ENCODE results near the gene SORL1.

DNA sequence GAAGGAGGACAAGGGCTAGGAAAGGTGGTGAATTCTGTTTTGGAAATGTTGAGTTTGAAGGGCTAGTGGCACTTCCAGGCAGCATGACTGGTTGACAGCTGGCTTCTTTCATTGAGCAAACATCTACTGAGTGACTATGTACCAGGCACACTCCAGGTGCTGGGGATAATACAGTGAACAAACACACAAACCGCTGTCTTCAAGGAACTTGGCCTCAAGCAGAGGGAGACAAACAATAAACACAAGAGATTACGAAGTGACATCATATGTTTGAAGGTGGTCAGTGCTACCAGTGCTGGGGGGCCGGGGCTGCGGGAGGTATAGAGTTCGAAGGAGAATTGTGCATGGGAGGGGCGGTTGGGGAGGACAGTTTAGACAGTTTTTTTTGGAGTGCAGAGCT is 197.7 kb downstream of the SORL1 start:
- TF ChIP-seq POLR2A (IDR thresholded peaks at IDR 0.05) (no peak), EP300 (IDR thresholded peaks at IDR 0.05) (no peak), POLR2AphosphoS5 (IDR thresholded peaks at IDR 0.05) (no peak)
- TF ChIP-seq, protein P1, sequence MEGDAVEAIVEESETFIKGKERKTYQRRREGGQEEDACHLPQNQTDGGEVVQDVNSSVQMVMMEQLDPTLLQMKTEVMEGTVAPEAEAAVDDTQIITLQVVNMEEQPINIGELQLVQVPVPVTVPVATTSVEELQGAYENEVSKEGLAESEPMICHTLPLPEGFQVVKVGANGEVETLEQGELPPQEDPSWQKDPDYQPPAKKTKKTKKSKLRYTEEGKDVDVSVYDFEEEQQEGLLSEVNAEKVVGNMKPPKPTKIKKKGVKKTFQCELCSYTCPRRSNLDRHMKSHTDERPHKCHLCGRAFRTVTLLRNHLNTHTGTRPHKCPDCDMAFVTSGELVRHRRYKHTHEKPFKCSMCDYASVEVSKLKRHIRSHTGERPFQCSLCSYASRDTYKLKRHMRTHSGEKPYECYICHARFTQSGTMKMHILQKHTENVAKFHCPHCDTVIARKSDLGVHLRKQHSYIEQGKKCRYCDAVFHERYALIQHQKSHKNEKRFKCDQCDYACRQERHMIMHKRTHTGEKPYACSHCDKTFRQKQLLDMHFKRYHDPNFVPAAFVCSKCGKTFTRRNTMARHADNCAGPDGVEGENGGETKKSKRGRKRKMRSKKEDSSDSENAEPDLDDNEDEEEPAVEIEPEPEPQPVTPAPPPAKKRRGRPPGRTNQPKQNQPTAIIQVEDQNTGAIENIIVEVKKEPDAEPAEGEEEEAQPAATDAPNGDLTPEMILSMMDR (IDR thresholded peaks at IDR 0.05): no peak

Data from suprapubic skin (tissue), 4 donors.